PC-9 (cell line): Measurements from ENCODE around the gene ORC5. TPM values are rescaled to one million over a fixed set of nuclear protein-coding genes. Genes with fewer than 3 reads are reported as not detected.

Experiments used
- BruUV-seq: library from RNA; stranded (reverse); fragments of 400-500 nt; replicated peaks from 2 replicates; lab custom pipeline; 2021; lab: Mats Ljungman, UMichigan
- CTCF ChIA-PET: fragments of 300-600 bp; sonication (Branson Sonifier 250); formaldehyde crosslinking; loops from one replicate; lab custom pipeline; 2022; ENCODE audit warnings: antibody characterized with exemption; lab: Charles Lee
- POLR2A ChIA-PET: fragments of 300-600 bp; sonication (Branson Sonifier 250); formaldehyde crosslinking; loops from one replicate; lab custom pipeline; 2022; ENCODE audit warnings: antibody characterized with exemption; ENCODE audit not compliant: unreplicated experiment; lab: Charles Lee
- DNase-seq, 2 experiments: peaks; one replicate each; pipeline versions ENCODE4 v3.0.0 to v3.0.0-alpha.2; 2015 to 2022; ENCODE audit warnings: mixed read lengths in 1 of 2
- H2AFZ ChIP-seq: fragments of 200-600 bp; sonication (generic); 2 replicates; pipeline ENCODE4 v1.8.1; 2017; ENCODE audit warnings: antibody characterized with exemption
- H3F3A ChIP-seq: fragments of 200-600 bp; sonication (generic); 2 replicates; pipeline ENCODE4 v1.8.1; 2017; ENCODE audit warnings: antibody characterized with exemption, mild to moderate bottlenecking, low read depth; ENCODE audit not compliant: insufficient read depth
- H3K27ac ChIP-seq: fragments of 200-600 bp; sonication (generic); 2 replicates; pipeline ENCODE4 v1.6.1; 2016; ENCODE audit warnings: mixed run types
- H3K27me3 ChIP-seq: fragments of 200-600 bp; sonication (generic); 2 replicates; pipeline ENCODE4 v1.6.1; 2016; ENCODE audit warnings: low read depth, mixed run types; ENCODE audit not compliant: insufficient read depth
- H3K36me3 ChIP-seq: fragments of 200-600 bp; sonication (generic); 2 replicates; pipeline ENCODE4 v1.6.1; 2016; ENCODE audit warnings: low read depth, mixed run types
- H3K4me1 ChIP-seq: fragments of 200-600 bp; sonication (generic); replicated peaks from 2 replicates; pipeline ENCODE4 v1.6.1; 2016; ENCODE audit warnings: mixed run types; ENCODE audit not compliant: insufficient read depth
- H3K4me2 ChIP-seq: fragments of 200-600 bp; sonication (generic); 2 replicates; pipeline ENCODE4 v1.6.1; 2017; ENCODE audit warnings: mixed run types
- H3K4me3 ChIP-seq: fragments of 200-600 bp; sonication (generic); 2 replicates; pipeline ENCODE4 v1.6.1; 2016; ENCODE audit warnings: mixed run types
- H3K79me2 ChIP-seq: fragments of 200-600 bp; sonication (generic); 2 replicates; pipeline ENCODE4 v1.6.1; 2017; ENCODE audit warnings: low read depth, mixed run types
- H3K9me2 ChIP-seq: fragments of 200-600 bp; sonication (generic); 2 replicates; pipeline ENCODE4 v1.8.1; 2017; ENCODE audit warnings: mild to moderate bottlenecking; ENCODE audit not compliant: insufficient read depth
- H3K9me3 ChIP-seq: fragments of 200-600 bp; sonication (generic); 2 replicates; pipeline ENCODE4 v1.8.1; 2016; ENCODE audit warnings: low read depth; ENCODE audit not compliant: insufficient read depth
- H4K20me1 ChIP-seq: fragments of 200-600 bp; sonication (generic); 2 replicates; pipeline ENCODE4 v1.8.1; 2017; ENCODE audit not compliant: insufficient read depth
- EZH2 ChIP-seq: fragments of 200-600 bp; sonication (generic); IDR thresholded peaks from 2 replicates; pipeline ENCODE4 v1.8.0; 2017; ENCODE audit warnings: antibody characterized with exemption, low read depth
- intact Hi-C: fragments of 100-400 bp; cut with micrococcal nuclease; formaldehyde crosslinking; loops from one replicate; pipeline ENCODE4 v1.10.0; 2022; ENCODE audit not compliant: unreplicated experiment
- total RNA-seq: library from RNA; stranded (reverse); gene quantifications from 2 replicates; pipeline ENCODE4 v1.2.3, GENCODE V29; 2021
- TF ChIP-seq, protein P1 (sequence below): fragments of 200-600 bp; sonication (generic); conservative IDR thresholded peaks from 2 replicates; pipeline ENCODE4 v1.6.1; 2017; ENCODE audit warnings: mixed run types, antibody characterized with exemption, mild to moderate bottlenecking, moderate library complexity

ORC5 gene
- total RNA-seq, 1 experiment from 2014 or later = 22.9 TPM

DNA sequence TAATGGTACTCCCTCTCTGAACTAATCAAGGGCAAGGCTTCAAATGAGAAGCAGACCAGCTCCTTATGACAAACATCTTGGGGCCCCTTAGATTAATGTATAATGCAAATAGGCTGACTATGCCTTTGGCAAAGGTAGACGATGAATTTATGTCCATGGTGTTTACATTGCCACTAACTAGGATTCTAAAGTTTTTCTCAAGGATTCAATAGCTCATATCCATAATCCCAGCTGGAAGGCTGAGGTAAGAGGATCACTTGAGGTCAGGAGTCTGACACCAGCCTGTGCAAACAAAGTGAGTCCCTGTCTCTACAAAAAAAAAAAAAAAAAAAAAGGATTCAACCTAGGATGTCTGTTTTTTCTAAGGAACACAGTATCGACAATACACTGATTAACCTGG is 96.5 kb downstream of the ORC5 start:
- Histone ChIP-seq H3K27me3 (peaks cover 7% of the 10 kb centered on the region; the same call in 1 of the 2 replicates), H3K9me3 (no peaks in the 10 kb centered on the region), H2AFZ (no peak overlapping the region), H3K27ac (no peak overlapping the region), H3K4me1 (no peaks in the 10 kb centered on the region), H3K79me2 (no peaks in the 10 kb centered on the region), H3K36me3 (no peaks in the 10 kb centered on the region), H3F3A (no peaks in the 10 kb centered on the region), H3K9me2 (no peaks in the 10 kb centered on the region), H4K20me1 (no peaks in the 10 kb centered on the region), H3K4me3 (no peak overlapping the region), H3K4me2 (no peak overlapping the region)
- POLR2A ChIA-PET = interaction anchor here (0.6 kb wide), 1 partner anchor 11 kb away, joined by 3 read pairs; no protein-coding TSS in a partner anchor
- no TSS peak for BruUV-seq
- CTCF ChIA-PET = no interaction called here
- DNase-seq = no peak
- TF ChIP-seq, protein P1, sequence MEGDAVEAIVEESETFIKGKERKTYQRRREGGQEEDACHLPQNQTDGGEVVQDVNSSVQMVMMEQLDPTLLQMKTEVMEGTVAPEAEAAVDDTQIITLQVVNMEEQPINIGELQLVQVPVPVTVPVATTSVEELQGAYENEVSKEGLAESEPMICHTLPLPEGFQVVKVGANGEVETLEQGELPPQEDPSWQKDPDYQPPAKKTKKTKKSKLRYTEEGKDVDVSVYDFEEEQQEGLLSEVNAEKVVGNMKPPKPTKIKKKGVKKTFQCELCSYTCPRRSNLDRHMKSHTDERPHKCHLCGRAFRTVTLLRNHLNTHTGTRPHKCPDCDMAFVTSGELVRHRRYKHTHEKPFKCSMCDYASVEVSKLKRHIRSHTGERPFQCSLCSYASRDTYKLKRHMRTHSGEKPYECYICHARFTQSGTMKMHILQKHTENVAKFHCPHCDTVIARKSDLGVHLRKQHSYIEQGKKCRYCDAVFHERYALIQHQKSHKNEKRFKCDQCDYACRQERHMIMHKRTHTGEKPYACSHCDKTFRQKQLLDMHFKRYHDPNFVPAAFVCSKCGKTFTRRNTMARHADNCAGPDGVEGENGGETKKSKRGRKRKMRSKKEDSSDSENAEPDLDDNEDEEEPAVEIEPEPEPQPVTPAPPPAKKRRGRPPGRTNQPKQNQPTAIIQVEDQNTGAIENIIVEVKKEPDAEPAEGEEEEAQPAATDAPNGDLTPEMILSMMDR = no peak
- no peak for TF ChIP-seq EZH2
- intact Hi-C loops = no loop called here

- CTCF ChIA-PET = no interaction called here
- Histone ChIP-seq H3K27ac (no peak overlapping the region), H4K20me1 (no peaks in the 10 kb centered on the region), H3K4me3 (no peak overlapping the region), H3K9me3 (no peaks in the 10 kb centered on the region), H3K4me2 (no peak overlapping the region), H3K27me3 (peaks cover 9% of the 10 kb centered on the region; the same call in 1 of the 2 replicates), H3K36me3 (no peaks in the 10 kb centered on the region), H2AFZ (no peak overlapping the region), H3F3A (no peaks in the 10 kb centered on the region), H3K79me2 (no peaks in the 10 kb centered on the region), H3K4me1 (no peaks in the 10 kb centered on the region), H3K9me2 (no peaks in the 10 kb centered on the region; the same call in 1 of the 2 replicates)
- TF ChIP-seq EZH2 = no peak
- TF ChIP-seq, protein P1 = no peak
- POLR2A ChIA-PET = no interaction called here
- no TSS peak for BruUV-seq
- DNase-seq = no peak
- intact Hi-C loops = no loop called here
Observed at GRCh38 chr7:104106108-104106905, 101.5 kb downstream of the ORC5 start.

GRCh38 chr7:104098890-104099289 is 108.9 kb downstream of the ORC5 start:
- no peaks in the 10 kb centered on the region for H3K9me3 ChIP-seq
- TF ChIP-seq, protein P1 = no peak
- no peak for TF ChIP-seq EZH2
- H3K4me2 ChIP-seq = no peak overlapping the region
- peaks cover 47% of the 10 kb centered on the region for H3K27me3 ChIP-seq
- no peak for DNase-seq
- no peak overlapping the region for H2AFZ ChIP-seq
- intact Hi-C loops = no loop called here
- H3K27ac ChIP-seq = no peak overlapping the region
- no peaks in the 10 kb centered on the region for H3K9me2 ChIP-seq
- H4K20me1 ChIP-seq = no peaks in the 10 kb centered on the region
- ChIA-PET POLR2A (no interaction called here), CTCF (no interaction called here)
- H3K79me2 ChIP-seq = no peaks in the 10 kb centered on the region
- H3F3A ChIP-seq = no peaks in the 10 kb centered on the region
- no peaks in the 10 kb centered on the region for H3K4me1 ChIP-seq
- no TSS peak for BruUV-seq
- no peak overlapping the region for H3K4me3 ChIP-seq
- no peaks in the 10 kb centered on the region for H3K36me3 ChIP-seq
